HepG2 (cell line): ENCODE data around the gene GMPR. TPM values are rescaled to one million over a fixed set of nuclear protein-coding genes. Genes with fewer than 3 reads are reported as not detected.

Experiments
- ATAC-seq: fragments of 200-7000 bp; cut with Tn5 transposase; 3 replicates; pipeline ENCODE4 v1.9.1; 2020; ENCODE audit warnings: mild to moderate bottlenecking, moderate library complexity
- BruUV-seq: library from RNA; stranded (reverse); fragments of 400-500 nt; replicated peaks from 2 replicates; lab custom pipeline; 2021; lab: Mats Ljungman, UMichigan
- CTCF ChIA-PET: fragments of 300-600 bp; formaldehyde crosslinking; extraction: SDS; loops from one replicate; lab custom pipeline; 2021; ENCODE audit warnings: low total read pairs, inconsistent platforms, low intra/inter-chr PET ratio; lab: Yijun Ruan, JAX
- POLR2A ChIA-PET: fragments of 350-600 bp; sonication (Branson Sonifier 250); formaldehyde crosslinking; loops from one replicate; lab custom pipeline; 2020; ENCODE audit warnings: antibody characterized with exemption, inconsistent platforms; lab: Yijun Ruan, JAX
- DNase-seq: peaks from one replicate; pipeline ENCODE4 v3.0.0-alpha.2; 2015; ENCODE audit warnings: low spot score
- FAIRE-seq: peaks from 3 replicates; lab custom pipeline; 2011; peaks lifted over from hg19 to GRCh38; lab: Jason Lieb, UNC
- H2AFZ ChIP-seq: one replicate; pipeline ENCODE4 v1.6.1; 2011; ENCODE audit warnings: low read length, inconsistent platforms
- H3K27ac ChIP-seq: fragments of 300-600 bp; 3 replicates; pipeline ENCODE4 v1.8.0; 2011; ENCODE audit warnings: mixed run types, mild to moderate bottlenecking, mixed read lengths, low read length, inconsistent platforms; ENCODE audit not compliant: insufficient read depth; ENCODE audit errors: extremely low read length
- H3K27me3 ChIP-seq, 2 experiments: fragments of 200-600 bp in 1 of 2; 2 replicates in 1 of 2; 3 replicates in 1 of 2; pipeline versions ENCODE4 v1.6.0 to v1.8.0; 2011; ENCODE audit warnings: low read length in 2 of 2, mild to moderate bottlenecking in 2 of 2, moderate library complexity in 2 of 2, inconsistent platforms in 1 of 2; ENCODE audit not compliant: insufficient read depth in 2 of 2, control insufficient read depth in 1 of 2
- H3K36me3 ChIP-seq, 2 experiments: fragments of 200-600 bp in 1 of 2; replicated peaks in 1 of 2; 2 replicates in 1 of 2; 3 replicates in 1 of 2; pipeline versions ENCODE4 v1.5.1 to v1.8.0; 2011; ENCODE audit warnings: low read length in 2 of 2, inconsistent platforms in 1 of 2; ENCODE audit not compliant: insufficient read depth in 2 of 2, control insufficient read depth in 1 of 2
- H3K4me1 ChIP-seq: 2 replicates; pipeline ENCODE4 v1.5.1; 2012; ENCODE audit warnings: low read length, inconsistent platforms; ENCODE audit not compliant: insufficient read depth
- H3K4me2 ChIP-seq: 2 replicates; pipeline ENCODE4 v1.6.0; 2011; ENCODE audit warnings: low read depth, low read length, inconsistent platforms
- H3K4me3 ChIP-seq, 3 experiments: fragments of 200-600 bp in 1 of 3; sonication (generic), shearing (Covaris generic) in 1 of 3; replicated peaks in 1 of 3; 2 replicates each; pipeline ENCODE4 v1.5.1; 2011 to 2016; ENCODE audit warnings: low read length in 3 of 3, inconsistent platforms in 2 of 3, low read depth in 2 of 3, mild to moderate bottlenecking in 2 of 3, control low read depth in 1 of 3, mixed read lengths in 1 of 3; ENCODE audit not compliant: insufficient read depth in 1 of 3
- H3K79me2 ChIP-seq: one replicate; pipeline ENCODE4 v1.6.1; 2011; ENCODE audit warnings: low read length, inconsistent platforms; ENCODE audit not compliant: insufficient read depth
- H3K9ac ChIP-seq: 2 replicates; pipeline ENCODE4 v1.6.0; 2011; ENCODE audit warnings: mild to moderate bottlenecking, low read depth, low read length, inconsistent platforms; ENCODE audit not compliant: insufficient read depth
- H3K9me3 ChIP-seq: 2 replicates; pipeline ENCODE4 v1.5.1; 2012; ENCODE audit warnings: mild to moderate bottlenecking, low read length
- H4K20me1 ChIP-seq: 2 replicates; pipeline ENCODE4 v1.6.0; 2011; ENCODE audit warnings: inconsistent platforms, mild to moderate bottlenecking, low read length, moderate library complexity; ENCODE audit not compliant: insufficient read depth
- ATF7-NPFF ChIP-seq: sonication (generic); formaldehyde crosslinking; IDR thresholded peaks from 2 replicates; pipeline ENCODE4 v1.8.1; 2023; ENCODE audit warnings: mild to moderate bottlenecking, low read depth, missing genetic modification reagents, moderate library complexity
- CAMTA2 ChIP-seq: sonication (generic); formaldehyde crosslinking; IDR thresholded peaks from 2 replicates; pipeline ENCODE4 v1.4.0; 2020; ENCODE audit warnings: mild to moderate bottlenecking, missing genetic modification reagents, borderline replicate concordance
- CHD4 ChIP-seq: fragments of 200-600 bp; sonication (generic); IDR thresholded peaks from 2 replicates; pipeline ENCODE4 v1.7.0; 2017; ENCODE audit warnings: mild to moderate bottlenecking, low read length, borderline replicate concordance
- ELF3 ChIP-seq: IDR thresholded peaks from 2 replicates; pipeline ENCODE4 v1.6.1; 2016; ENCODE audit warnings: missing genetic modification reagents, missing compliant biosample characterization
- MAFK ChIP-seq, 2 experiments: IDR thresholded peaks in 1 of 2; conservative IDR thresholded peaks in 1 of 2; 2 replicates each; pipeline ENCODE4 v1.6.1; 2011; ENCODE audit warnings: improper control_type of control experiment in 2 of 2, low read length in 2 of 2
- NFYB ChIP-seq: sonication (generic); formaldehyde crosslinking; IDR thresholded peaks from 2 replicates; pipeline ENCODE4 v1.4.0; 2020; ENCODE audit warnings: missing genetic modification reagents
- NR2F1 ChIP-seq, 2 experiments: fragments of 450-650 bp in 1 of 2; formaldehyde crosslinking in 1 of 2; IDR thresholded peaks; 2 replicates each; pipeline versions ENCODE4 v1.5.0 to v1.6.1; 2016 to 2020; ENCODE audit warnings: mild to moderate bottlenecking in 1 of 2, missing compliant biosample characterization in 1 of 2, missing genetic modification reagents in 1 of 2, moderate library complexity in 1 of 2
- PAWR ChIP-seq: sonication (generic); formaldehyde crosslinking; IDR thresholded peaks from 2 replicates; pipeline ENCODE4 v1.4.0; 2020; ENCODE audit warnings: missing genetic modification reagents, mild to moderate bottlenecking, borderline replicate concordance
- PRPF4 ChIP-seq: fragments of 200-400 bp; formaldehyde crosslinking; IDR thresholded peaks from 2 replicates; pipeline ENCODE4 v1.6.1; 2016; ENCODE audit warnings: low read length, low read depth; ENCODE audit not compliant: poor library complexity, severe bottlenecking
- SRSF9 ChIP-seq: fragments of 200-400 bp; formaldehyde crosslinking; IDR thresholded peaks from 2 replicates; pipeline ENCODE4 v1.6.1; 2018; ENCODE audit warnings: borderline replicate concordance, mild to moderate bottlenecking, low read depth, low read length; ENCODE audit not compliant: insufficient read depth, poor library complexity, severe bottlenecking
- ZBTB8A ChIP-seq: sonication (generic); formaldehyde crosslinking; IDR thresholded peaks from 2 replicates; pipeline ENCODE4 v1.4.0; 2020; ENCODE audit warnings: mild to moderate bottlenecking, low read depth, missing genetic modification reagents, borderline replicate concordance
- ZKSCAN1 ChIP-seq: fragments of 150-350 bp; IDR thresholded peaks from 2 replicates; pipeline ENCODE4 v1.6.1; 2014; ENCODE audit warnings: low read length
- ZMYM2 ChIP-seq: sonication (generic); formaldehyde crosslinking; IDR thresholded peaks from 2 replicates; pipeline ENCODE4 v1.8.0; 2022; ENCODE audit warnings: mild to moderate bottlenecking, missing genetic modification reagents
- ZNF30 ChIP-seq: sonication (generic); formaldehyde crosslinking; IDR thresholded peaks from 2 replicates; pipeline ENCODE4 v1.5.0; 2020; ENCODE audit warnings: mild to moderate bottlenecking, missing genetic modification reagents
- ZNF468 ChIP-seq: sonication (generic); formaldehyde crosslinking; IDR thresholded peaks from 2 replicates; pipeline ENCODE4 v1.8.0; 2022; ENCODE audit warnings: mild to moderate bottlenecking, moderate library complexity, missing genetic modification reagents
- ZNF549 ChIP-seq: sonication (generic); formaldehyde crosslinking; IDR thresholded peaks from 2 replicates; pipeline ENCODE4 v1.5.0; 2020; ENCODE audit warnings: missing genetic modification reagents
- ZNF557 ChIP-seq: sonication (generic); formaldehyde crosslinking; IDR thresholded peaks from 2 replicates; pipeline ENCODE4 v1.4.0; 2020; ENCODE audit warnings: missing genetic modification reagents
- WGBS: methylation state at CpG from one replicate; pipeline ENCODE4 v1.1.6; 2017; ENCODE audit warnings: low lambda C conversion rate; 5-methylcytosine and 5-hydroxymethylcytosine counted together
- in situ Hi-C: cut with HindIII; loops from 2 replicates; pipeline ENCODE4 v1.10.0; 2017; ENCODE audit warnings: low pct_unique_long_range_greater_than_20kb; ENCODE audit not compliant: extremely low pct_ligation_motif_present
- intact Hi-C: fragments of 100-400 bp; cut with micrococcal nuclease; formaldehyde crosslinking; loops from one replicate; pipeline ENCODE4 v1.10.0; 2022; ENCODE audit not compliant: unreplicated experiment
- polyA plus RNA-seq, 8 experiments: library from polyadenylated mRNA; depleted of rRNA in 3 of 8; stranded (reverse) in 7 of 8; unstranded in 1 of 8; fragments of >200 nt; fragmentation: Illumina TruSeq in 4 of 8; extraction: Trizol in 4 of 8; gene quantifications; 2 replicates each; pipeline versions ENCODE4 v1.2.1 to v1.2.3, GENCODE V29; 2011 to 2016; ENCODE audit warnings: low read depth in 4 of 8, missing spikeins in 1 of 8, mixed read lengths in 1 of 8; ENCODE audit not compliant: insufficient read depth in 1 of 8
- total RNA-seq, 5 experiments: library from RNA; depleted of rRNA; stranded (reverse); fragments of >200 nt; fragmentation: Illumina TruSeq; extraction: Trizol; gene quantifications; 2 replicates each; pipeline ENCODE4 v1.2.3, GENCODE V29; 2016; ENCODE audit warnings: low read depth in 1 of 5
- TF ChIP-seq, protein P1 (sequence below), 2 experiments: sonication (generic) in 1 of 2; formaldehyde crosslinking in 1 of 2; IDR thresholded peaks; 2 replicates each; pipeline versions ENCODE4 v1.6.1 to v1.9.0; 2014 to 2022; ENCODE audit warnings: antibody characterized with exemption in 1 of 2, borderline replicate concordance in 1 of 2, inconsistent platforms in 1 of 2, low read depth in 1 of 2, missing genetic modification reagents in 1 of 2
- TF ChIP-seq, protein P2 (sequence below): sonication (generic); formaldehyde crosslinking; IDR thresholded peaks from 2 replicates; pipeline ENCODE4 v1.5.0; 2020; ENCODE audit warnings: missing genetic modification reagents, mild to moderate bottlenecking, borderline replicate concordance

Gene GMPR
- total and polyA plus RNA-seq, 2 of the 13 experiments (the other 11 are each of a cell fraction or from before 2014, with no cell fraction given) = not detected

DNA sequence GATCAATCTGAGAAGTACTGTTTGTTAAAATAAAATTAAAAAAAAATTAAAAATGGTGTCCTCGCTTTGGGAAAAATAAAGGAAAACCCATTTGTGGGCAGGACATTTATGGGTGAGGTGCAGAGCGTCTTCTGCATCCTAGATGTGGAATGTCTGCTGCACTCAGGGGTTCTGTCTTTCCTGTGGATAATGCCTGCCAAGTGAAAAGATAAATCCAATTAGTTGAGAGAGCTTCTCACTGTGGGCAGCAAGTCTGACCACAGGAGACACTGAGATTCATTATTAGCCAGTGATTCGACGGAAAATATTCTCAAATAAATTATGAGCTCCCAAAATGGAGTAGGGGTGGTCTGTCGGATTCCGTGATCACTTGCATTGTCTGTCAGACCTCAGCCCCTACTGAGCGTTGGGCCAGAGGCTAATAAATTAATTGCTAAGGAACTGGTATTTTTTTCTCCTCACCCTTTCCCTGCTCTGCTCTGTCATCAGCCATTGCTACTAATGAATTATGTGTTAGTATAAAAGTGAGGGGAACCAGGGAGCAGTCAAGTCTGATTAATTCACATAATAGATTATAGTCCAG is 10.0 kb downstream of the GMPR start:
- H2AFZ ChIP-seq = no peak overlapping the region
- no peaks in the 10 kb centered on the region for H3K36me3 ChIP-seq
- ChIA-PET POLR2A (no interaction called here), CTCF (no interaction called here)
- H3K9ac ChIP-seq = no peak overlapping the region
- in situ Hi-C loops (no loop called here), intact Hi-C loops (no loop called here)
- H3K4me3 ChIP-seq = no peak overlapping the region
- ATAC-seq = no peak
- no peaks in the 10 kb centered on the region for H3K79me2 ChIP-seq
- H4K20me1 ChIP-seq = no peaks in the 10 kb centered on the region; the same call in 1 of the 2 replicates
- H3K4me1 ChIP-seq = no peaks in the 10 kb centered on the region
- no peak overlapping the region for H3K27ac ChIP-seq
- DNase-seq = no peak
- H3K4me2 ChIP-seq = no peak overlapping the region
- no peaks in the 10 kb centered on the region for H3K9me3 ChIP-seq
- BruUV-seq = no TSS peak
- TF ChIP-seq NR2F1 (CRISPR knock-in tag; IDR thresholded peaks at IDR 0.05) = no peak
- TF ChIP-seq ZBTB8A (CRISPR knock-in tag) = no peak
- TF ChIP-seq ZNF30 (CRISPR knock-in tag) = no peak
- TF ChIP-seq ATF7-NPFF (CRISPR knock-in tag) = no peak
- TF ChIP-seq PRPF4 = no peak
- no peak for TF ChIP-seq NFYB (CRISPR knock-in tag)
- TF ChIP-seq ZNF549 (CRISPR knock-in tag) = no peak
- TF ChIP-seq PAWR (CRISPR knock-in tag) = no peak
- no peak for TF ChIP-seq ZNF468 (CRISPR knock-in tag)
- TF ChIP-seq ZMYM2 = no peak
- no peak for TF ChIP-seq ZNF557 (CRISPR knock-in tag)
- no peak for TF ChIP-seq SRSF9
- TF ChIP-seq ELF3 (CRISPR knock-in tag) = no peak
- TF ChIP-seq, protein P1, sequence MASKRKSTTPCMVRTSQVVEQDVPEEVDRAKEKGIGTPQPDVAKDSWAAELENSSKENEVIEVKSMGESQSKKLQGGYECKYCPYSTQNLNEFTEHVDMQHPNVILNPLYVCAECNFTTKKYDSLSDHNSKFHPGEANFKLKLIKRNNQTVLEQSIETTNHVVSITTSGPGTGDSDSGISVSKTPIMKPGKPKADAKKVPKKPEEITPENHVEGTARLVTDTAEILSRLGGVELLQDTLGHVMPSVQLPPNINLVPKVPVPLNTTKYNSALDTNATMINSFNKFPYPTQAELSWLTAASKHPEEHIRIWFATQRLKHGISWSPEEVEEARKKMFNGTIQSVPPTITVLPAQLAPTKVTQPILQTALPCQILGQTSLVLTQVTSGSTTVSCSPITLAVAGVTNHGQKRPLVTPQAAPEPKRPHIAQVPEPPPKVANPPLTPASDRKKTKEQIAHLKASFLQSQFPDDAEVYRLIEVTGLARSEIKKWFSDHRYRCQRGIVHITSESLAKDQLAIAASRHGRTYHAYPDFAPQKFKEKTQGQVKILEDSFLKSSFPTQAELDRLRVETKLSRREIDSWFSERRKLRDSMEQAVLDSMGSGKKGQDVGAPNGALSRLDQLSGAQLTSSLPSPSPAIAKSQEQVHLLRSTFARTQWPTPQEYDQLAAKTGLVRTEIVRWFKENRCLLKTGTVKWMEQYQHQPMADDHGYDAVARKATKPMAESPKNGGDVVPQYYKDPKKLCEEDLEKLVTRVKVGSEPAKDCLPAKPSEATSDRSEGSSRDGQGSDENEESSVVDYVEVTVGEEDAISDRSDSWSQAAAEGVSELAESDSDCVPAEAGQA (IDR thresholded peaks at IDR 0.05; ENCODE audit: low read depth) = no peak
- TF ChIP-seq, protein P1 (CRISPR knock-in tag; IDR thresholded peaks at IDR 0.05; ENCODE audit: borderline replicate concordance) = no peak
- TF ChIP-seq, protein P2, sequence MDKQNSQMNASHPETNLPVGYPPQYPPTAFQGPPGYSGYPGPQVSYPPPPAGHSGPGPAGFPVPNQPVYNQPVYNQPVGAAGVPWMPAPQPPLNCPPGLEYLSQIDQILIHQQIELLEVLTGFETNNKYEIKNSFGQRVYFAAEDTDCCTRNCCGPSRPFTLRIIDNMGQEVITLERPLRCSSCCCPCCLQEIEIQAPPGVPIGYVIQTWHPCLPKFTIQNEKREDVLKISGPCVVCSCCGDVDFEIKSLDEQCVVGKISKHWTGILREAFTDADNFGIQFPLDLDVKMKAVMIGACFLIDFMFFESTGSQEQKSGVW (CRISPR knock-in tag) = no peak
- no peak for TF ChIP-seq CAMTA2
- no peak for TF ChIP-seq MAFK (conservative IDR thresholded peaks at IDR 0.05 in 1 of 2, IDR thresholded peaks at IDR 0.05 in 1 of 2; ENCODE audit: low read length in 2 of 2)
- no peak for TF ChIP-seq ZKSCAN1
- TF ChIP-seq CHD4 = no peak
- FAIRE-seq = no peak
- peaks cover 3 to 40% of the 10 kb centered on the region in 2 experiments; a peak in 4 of 5 replicates for H3K27me3 ChIP-seq
- WGBS = 57% methylated on average over 7 of the region's 7 CpGs
